Cerebellar cortex (tissue), 1 donor: Measurements from ENCODE around the gene TMCO4.

ENCODE experiments used
- DNase-seq: peaks from one replicate; pipeline ENCODE4 v3.0.0-alpha.2; 2015; ENCODE audit warnings: low spot score

Gene TMCO4

DNA sequence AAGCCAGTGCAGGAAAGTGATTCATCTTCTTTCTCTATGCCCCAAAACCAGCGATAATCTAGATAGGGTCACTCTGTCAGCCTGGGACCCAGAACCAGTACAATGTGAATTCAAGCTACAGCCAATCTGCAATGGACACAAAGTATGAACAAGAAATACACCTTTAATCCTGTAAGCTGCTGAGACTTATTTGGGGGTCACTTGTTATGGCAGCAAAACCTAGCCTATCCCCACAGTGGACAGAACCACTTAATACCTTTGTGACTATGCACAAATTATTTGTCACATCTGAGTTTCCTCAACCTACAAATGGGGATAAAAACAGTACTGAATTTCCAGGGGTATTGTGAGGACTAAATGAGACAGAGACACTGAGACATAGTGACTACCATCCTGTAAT is 50.0 kb downstream of the TMCO4 start:
- DNase-seq, result no peak

- no peak for DNase-seq
These were observed 52.0 kb downstream of the TMCO4 start for GRCh38 chr1:19747761-19748160.

- DNase-seq, result no peak
These were observed 54.8 kb downstream of the TMCO4 start for GRCh38 chr1:19744886-19745285.

GRCh38 chr1:19744335-19744743 is 55.4 kb downstream of the TMCO4 start:
- no peak for DNase-seq

DNA sequence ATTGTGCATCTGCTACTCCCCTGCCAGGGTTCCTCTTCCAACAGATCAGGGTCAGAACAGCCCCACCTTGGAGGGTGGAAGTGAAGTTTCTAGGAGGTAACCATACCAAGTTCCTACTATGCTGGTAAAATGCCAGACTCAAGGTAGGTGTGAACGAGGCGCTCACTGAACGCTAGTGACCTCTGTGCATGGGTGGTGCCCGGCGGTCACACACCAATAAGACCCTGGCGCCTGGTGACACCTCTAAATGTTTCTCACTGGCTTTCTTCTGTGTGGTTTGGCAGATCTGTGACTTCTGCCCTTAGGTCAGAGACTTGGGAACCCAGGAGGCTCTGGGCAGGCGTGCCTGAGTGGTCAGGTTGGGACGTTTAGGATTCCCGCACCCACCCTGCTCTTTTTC is 55.9 kb downstream of the TMCO4 start:
- DNase-seq, result no peak

- DNase-seq, result no peak
These were observed 56.5 kb downstream of the TMCO4 start for GRCh38 chr1:19743180-19743579.

GRCh38 chr1:19739628-19740027 is 60.1 kb downstream of the TMCO4 start:
- no peak for DNase-seq

- DNase-seq, result no peak
These were observed 61.0 kb downstream of the TMCO4 start for GRCh38 chr1:19738669-19739068.

DNA sequence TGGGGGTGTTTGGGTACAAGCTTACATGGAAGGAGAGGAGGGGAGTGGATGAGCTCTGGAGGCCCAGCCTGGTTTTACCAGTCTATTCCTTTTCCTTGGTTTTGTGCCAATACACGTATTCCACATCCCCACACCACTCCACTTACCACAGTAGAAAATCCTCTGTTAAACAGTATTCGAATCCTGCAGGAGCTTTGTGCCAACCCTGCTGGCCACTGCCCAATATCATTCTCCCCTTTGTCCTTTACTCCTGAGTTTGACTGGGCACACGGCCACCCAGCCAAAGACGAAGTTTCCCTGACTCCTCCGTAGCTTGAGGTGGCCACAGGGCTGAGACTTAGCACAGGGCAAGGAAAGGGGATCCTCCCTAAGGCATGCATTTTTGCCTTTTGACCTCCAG is 61.6 kb downstream of the TMCO4 start:
- DNase-seq, result no peak

DNA sequence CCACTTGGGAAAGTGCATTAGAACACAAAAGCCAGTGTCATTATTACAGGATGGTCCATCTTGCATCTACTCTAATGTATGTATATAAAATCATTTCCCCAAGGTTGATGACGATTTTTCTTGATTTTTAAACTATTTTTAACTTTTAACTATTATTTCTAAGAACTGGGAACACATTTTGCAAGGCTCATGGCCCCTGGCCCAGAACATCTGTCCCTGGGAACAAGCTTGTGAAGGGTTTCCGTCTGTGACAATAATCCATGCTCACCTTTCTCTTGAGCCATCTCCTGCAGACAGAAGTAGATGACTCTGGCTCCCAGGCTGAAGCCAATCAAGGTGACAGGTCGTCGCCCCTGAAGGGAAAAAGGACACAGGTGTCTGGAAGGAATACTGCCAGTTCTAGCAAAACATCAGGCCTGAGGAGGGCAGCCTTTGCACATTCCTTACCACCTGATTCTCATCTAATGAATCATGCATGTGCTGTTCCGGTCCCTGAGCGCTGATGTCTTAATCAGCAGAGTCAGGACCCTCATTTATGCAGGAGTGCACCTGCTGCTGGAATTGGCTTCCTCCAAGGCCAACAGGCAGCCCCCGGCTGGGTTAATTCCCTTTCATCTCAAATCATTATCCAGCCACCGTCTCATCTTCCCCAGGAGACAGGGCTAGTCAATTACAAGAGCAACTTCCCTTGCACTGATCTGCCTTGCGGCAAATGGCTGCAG is 62.5 kb downstream of the TMCO4 start:
- DNase-seq, result no peak

DNA sequence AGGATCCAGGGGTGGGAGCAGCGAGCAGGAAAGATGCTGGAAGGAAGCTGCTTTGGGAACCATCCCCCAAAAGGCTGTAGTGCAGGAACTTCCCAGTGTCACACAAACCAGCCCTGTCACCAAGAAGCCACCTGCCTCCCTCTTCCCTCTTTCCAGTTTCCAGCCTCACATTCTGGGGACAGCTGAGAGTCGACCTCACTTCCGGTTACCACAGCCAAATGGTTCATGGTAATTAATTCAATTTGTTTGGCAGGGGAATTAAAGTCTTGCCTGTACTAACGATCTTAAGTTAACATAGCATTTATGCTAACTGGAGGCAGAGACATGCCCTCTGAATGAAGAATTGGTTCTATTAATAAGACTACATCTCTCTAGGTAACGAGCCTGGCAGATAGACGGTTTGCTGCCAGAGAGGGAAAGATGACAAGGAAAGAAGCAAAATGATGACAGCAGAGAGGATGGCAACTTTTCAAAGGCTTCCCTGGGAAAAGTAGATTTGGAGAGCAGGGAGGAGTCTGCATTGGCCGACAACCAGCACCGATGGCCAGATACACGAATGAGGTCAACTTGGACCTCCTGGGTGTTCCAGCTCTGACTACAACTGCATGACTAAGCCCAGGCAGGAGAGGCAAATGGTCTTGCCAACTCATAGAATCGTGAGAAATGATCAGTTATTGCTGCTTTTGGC is 64.1 kb downstream of the TMCO4 start:
- DNase-seq, result no peak

- no peak for DNase-seq
These were observed 65.2 kb downstream of the TMCO4 start for GRCh38 chr1:19734472-19734999.

DNA sequence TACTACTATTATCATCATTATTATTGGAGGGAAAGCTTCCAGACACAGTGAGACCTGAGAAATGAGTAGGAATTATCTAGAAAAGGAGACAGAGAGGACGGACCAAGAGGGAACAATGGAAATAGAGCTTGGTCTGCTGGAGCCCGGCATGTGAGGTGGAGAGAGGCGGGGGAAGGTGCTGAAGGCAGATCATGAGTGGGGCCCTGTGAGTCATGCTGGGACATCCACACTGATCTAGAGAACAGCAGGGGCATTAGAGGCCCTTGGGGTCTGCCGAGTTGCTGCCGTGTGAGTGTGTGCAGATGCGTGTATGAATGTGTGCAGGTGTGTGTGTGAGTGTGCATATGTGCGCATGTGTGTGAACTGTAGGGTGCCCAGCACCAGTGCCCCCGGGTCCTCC is 65.7 kb downstream of the TMCO4 start:
- DNase-seq, result no peak

DNA sequence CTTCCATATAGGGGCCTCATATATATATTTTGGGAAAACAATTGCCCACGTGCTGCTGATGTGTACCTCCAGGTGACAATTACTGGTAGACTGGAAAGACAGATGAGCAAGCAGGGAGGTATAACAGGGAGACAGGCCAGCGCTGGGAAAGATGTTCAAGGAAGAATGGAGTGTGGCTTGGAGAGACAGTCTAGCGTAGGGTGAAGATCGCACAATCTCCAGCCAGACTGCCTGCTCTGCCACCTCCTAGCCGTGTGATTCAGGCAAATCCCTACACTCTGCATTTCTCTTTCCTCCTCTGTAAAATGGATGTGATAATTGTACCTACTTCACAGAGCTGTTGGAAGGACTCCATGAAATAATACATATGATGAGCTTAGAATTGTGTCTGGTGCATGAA is 66.1 kb downstream of the TMCO4 start:
- no peak for DNase-seq

DNA sequence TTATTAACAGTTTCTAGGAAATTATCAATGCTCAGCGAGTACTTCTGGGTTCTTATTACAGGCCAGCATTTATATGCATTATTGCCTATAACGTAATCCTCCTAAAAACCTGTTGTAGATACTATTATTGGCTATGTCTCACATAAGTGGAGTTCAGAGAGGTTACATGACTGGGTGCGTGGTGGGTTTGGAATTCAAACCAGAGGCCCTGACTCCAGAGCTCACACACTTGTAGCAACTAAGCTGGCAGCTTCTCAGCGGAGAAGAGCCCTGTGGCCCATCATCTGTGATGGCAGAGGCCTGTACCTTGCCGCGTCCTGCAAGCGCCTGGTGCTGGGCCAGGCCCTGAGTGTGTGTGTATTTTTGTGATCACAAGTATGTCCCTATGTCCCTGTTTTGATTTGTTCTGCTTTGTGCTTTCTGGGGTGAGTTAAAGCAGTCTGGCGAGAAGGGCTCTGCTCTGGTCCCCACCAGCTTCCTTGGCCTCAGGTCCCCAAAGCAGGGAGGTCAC is 68.3 kb downstream of the TMCO4 start:
- DNase-seq, result no peak

GRCh38 chr1:19730793-19731192 is 68.9 kb downstream of the TMCO4 start:
- no peak for DNase-seq

- DNase-seq, result no peak
These were observed 69.5 kb downstream of the TMCO4 start for GRCh38 chr1:19730232-19730631.

- DNase-seq, result peak; percentile 84
These were observed 71.1 kb downstream of the TMCO4 start for GRCh38 chr1:19728413-19729145.

DNA sequence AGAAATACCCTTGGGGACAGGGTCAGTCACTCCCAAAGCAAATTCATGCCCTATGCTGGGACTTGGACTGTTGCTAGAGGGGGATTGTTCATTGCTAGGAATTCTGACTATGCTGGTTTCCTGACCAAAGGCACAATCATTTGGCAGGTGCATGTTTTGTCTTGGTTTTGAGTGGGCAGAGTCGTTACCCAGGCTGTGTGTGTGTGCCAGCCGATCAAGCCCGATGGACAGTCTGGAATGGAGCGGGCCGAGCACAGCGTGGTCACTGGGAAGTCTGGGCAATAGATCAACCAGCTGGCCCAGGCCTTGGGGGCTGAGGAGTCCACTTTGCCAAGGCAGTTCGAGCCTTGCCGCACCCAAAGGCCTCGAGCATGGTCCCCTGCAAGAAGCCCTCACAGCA is 74.1 kb downstream of the TMCO4 start:
- no peak for DNase-seq

DNA sequence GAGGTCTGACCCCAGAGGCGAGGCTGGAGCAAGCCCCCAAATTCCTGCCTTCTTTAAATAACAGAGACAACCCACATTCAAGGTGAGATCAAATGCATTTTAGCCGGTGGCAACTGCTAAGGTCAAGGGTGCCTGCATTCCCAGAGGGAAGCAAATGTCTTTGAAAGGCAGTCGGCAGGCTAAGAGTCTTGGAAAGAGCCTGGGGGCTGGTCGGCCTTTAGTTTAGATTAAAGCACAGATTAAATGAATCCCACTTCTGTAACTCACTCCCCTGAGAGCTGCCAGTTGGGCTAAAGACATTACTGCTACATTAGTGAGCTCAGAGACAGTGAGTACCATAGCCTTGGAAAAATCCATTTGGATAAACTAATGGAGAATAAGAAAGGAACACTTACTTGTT is 75.8 kb downstream of the TMCO4 start:
- DNase-seq, result no peak

GRCh38 chr1:19720973-19721372 is 78.7 kb downstream of the TMCO4 start:
- no peak for DNase-seq

DNA sequence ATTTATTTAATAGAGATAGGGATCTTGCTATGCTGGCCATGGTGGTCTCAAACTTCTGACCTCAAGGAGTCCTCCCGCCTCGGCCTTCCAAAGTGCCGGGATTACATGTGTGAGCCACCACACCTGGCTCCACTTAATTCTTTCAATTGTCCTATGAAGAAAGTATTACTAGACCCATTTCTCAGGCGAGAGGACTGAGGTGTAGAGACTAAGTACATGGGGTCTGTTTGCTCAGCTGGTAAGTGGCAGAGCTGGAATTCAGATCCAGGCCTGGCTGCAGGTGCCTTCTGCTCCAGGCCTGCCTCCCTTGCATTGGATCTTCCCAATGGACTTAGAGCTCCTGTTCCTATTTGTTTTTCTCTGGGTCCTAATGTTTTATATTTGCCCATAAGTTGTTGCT is 79.5 kb downstream of the TMCO4 start:
- no peak for DNase-seq

DNA sequence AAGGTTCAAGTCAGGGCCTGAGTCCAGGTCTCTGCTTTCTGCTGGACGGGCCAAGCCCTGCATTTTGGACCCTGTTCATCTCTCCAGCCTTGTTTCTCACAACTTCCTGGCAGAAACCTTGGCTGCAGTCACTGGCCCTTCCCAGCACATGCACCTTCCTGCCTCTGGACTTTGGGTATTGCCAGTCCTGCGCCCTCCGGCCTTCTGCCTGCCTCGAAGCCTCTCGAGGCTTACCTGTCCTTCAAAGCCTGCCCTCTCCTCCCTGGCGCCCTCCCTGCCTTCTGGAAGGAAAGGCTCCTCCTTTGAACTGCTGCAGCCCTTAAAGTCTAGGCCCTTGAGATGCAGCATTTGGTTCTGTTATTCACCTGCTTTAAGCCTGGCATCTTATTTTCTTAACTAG is 82.2 kb downstream of the TMCO4 start:
- DNase-seq, result no peak
